Stimulated activated CD8-positive, alpha-beta memory T cell treated with anti-CD3 and anti-CD28 coated beads, Interleukin-15, amount 100 ng/mL, for 48 hours (primary cell): ENCODE results near the gene CCDC134.

Source experiments
- DNase-seq, 2 donors: peaks; one replicate each; pipeline ENCODE4 v3.0.0-alpha.2; 2020; ENCODE audit warnings: low read depth in 2 of 2

CCDC134 gene

DNA sequence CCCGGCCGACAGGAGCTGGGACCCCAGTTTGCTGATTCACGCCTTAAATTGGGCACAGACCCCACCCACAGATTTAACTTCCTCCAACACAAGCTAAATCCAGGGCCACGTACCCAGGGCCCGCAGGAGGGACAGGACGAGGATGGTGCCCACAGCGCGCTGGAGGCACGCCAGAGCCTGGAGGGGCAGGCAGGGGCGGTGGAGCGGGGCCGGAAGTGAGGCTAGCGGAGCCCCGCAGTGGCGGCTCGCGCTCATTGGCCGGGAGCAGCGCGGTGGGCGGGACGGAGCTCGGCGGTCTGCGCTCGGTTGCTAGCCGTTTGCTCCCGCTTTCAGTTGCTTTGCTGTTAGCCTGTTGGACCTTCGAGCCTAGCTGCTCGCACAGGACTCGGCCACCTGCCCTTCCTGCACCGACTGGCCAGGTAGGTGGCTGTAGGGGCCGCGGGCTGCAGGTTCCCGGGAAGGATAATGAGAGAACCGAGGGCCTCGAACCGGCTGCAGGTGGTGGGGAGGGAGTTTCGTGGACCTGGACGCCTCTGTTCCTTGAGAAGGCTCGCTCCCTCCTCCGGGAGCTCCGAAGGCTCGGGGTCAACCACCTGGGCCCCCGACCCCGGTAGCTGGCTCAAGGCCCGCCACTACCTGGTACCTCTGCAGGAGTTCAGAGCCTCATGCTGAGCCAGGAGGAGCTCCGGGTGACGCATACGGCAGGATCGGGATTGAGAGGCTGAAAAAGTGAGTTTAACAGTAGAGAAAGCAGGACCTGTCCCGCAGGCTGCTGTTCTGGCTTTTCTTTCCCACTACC lies at the start of gene CCDC134:
Gene CCDC134 (plus strand): TSS at position 332 of the 799 bp plus-strand sequence. CDS start 8,212 bp downstream, outside the sequence.
- DNase-seq = peak; percentile 90 to 91

DNA sequence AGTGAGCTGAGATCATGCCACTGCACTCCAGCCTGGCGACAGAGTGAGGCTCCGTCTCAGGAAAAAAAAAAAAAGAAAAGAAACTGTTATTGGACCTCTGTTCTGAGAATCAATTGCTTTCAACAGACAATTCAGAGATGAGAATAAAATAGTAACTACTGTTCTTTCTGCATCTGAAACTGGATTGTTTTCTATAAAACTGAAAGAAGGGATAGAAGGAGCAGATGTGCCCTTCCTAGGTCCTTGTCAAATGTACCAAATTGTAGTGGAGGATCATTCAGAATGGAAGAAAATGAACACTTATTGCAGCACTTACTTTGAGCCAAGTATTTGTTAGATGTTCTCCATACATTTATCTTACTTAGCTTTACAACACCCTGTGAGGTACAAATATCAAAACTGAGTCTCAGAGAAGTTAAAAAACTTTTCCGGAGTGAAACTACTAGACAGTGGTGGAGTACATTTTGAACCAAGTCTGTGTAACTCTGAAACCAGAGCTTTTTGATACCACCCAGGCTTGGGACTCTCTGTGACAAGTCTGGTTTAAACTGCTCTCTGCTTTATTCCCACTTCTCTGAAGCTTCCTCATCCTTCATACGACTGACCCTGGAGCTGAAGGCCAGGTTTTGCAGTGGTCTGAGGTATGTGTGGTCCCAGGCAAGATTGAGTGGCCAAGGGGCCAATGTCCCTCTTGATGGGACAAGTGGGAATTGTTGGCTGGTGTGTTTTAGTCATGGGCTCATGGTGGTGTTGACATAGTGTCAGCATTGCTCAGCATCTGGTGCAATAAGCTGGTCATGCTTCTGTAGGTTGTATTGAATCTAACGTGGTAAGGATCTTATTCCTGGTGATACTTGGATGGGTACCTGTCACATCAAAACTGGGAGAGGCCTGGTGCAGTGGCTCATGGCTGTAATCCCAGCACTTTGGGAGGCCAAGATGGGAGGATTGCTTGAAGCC lies 48.2 kb upstream of the CCDC134 start:
- DNase-seq = no peak

DNA sequence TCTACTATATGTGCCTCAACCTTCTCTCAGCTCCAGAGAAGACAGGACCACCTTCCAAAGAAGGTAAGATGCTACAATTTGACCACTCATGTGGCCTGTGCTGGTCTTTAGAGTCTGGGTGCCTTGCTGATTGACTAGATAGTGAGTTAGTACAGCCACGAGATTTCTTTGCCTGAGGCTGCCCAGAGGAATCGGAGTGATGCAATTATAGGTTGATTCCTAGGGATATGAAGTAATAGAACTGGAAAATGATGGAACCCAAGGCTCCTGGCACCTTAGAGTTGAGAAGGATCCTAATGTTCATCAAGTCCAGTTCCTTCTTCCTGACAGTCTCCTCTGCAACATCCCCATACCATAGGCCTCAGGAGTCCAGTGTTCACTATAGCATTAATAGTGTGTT lies 46.5 kb upstream of the CCDC134 start:
- DNase-seq = no peak

DNA sequence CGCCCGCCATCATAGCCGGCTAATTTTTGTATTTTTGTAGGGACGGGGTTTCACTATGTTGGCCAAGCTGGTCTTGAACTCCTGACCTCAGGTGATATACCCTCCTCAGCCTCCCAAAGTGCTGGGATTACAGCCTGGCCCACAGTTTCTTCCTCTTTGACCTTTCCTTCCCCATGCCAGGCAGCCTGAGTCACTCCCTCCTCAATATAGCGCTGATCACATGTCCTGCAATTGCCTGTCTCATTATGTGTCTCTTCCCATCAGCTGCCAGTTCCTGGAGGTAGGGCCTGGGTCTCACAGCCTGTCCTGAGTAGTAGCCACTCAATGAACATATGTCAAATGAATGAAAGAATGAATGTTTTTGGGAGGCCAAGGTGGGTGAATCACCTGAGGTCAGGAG lies 43.0 kb upstream of the CCDC134 start:
- no peak for DNase-seq

DNA sequence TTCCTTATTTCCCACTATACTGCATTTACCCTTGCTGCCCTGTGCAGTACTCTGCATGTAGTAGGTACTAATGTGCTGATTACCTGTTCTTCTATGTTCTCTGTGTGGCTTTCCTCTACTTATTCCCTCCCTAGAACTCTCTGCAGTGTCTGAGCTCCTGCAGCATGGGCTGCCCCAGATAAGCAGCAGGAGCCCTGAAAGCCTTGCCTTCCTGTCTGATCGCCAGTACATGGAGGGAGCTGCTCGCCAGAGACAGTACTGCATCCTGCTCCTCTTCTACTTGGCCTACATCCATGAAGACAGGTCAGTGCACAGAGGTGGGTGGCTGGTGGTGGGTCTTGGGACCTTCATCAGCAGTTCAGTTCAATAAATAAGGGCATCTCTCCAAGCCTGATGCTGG lies 42.2 kb upstream of the CCDC134 start:
- DNase-seq = no peak

DNA sequence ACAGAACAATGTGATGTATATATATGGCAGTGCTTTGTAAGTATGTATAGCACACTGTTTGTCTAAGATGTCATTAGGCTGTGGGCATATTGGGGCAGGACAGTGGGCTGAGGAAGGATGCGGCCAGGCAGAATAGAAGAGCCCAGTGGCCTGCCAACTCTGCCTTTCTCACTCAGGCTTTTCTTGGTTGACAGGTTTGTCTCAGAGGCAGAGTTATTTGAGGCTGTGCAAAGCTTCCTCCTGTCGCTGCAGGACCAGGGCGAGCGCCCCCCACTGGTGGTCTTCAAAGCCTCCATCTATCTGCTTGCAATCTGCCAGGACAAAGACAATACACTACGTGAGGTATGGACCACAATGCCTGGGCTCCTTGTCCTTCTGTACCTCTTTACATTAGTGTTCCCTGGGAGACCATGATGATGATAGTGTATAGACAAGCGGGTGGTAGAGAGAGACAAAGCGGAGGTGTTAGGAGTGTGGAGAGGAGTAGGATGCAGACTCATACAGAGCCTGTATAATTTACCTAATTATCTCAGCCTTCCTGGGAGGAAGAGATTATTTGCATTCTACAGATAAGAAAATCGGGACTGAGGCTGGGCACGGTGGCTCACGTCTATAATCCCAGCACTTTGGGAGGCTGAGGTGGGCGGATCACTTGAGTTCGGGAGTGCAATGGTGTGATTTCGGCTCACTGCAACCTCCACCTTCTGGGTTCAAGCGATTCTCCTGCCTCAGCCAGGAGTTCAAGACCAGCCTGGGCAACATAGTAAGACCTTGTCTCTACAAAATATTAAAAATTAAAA lies 37.3 kb upstream of the CCDC134 start:
- no peak for DNase-seq

DNA sequence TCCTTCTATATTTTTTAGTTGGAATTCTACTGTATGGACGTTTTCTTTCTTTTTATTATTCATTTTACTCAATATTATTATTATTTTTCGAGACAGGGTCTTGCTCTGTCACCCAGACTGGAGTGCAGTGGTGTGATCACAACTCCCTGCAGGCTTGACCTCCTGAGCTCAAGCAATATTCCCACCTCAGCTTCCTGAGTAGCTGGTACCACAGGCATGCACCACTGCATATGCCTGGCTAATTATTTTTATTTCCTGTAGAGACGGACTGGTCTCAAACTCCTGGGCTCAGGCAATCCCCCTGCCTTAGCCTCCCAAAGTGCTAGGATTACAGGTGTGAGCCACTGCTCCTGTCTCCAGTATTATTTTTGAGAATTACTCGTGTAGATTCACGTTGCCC lies 34.0 kb upstream of the CCDC134 start:
- no peak for DNase-seq

DNA sequence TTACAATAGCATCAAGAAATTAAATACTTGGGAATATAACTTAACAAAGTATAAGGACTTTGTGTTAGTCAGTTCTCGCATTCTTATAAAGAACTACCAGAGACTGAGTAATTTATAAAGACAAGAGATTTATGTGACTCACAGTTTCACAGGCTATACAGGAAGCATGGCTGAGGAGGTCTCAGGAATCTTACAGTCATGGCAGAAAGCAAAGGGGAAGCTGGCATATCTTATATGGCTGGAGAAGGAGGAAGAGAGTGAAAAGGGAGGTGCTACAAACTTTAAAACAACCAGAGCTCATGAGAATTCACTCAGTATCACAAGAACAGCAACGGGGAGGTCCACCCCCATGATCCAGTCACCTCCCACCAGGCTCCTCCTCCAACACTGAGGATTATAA lies 32.0 kb upstream of the CCDC134 start:
- DNase-seq = no peak

DNA sequence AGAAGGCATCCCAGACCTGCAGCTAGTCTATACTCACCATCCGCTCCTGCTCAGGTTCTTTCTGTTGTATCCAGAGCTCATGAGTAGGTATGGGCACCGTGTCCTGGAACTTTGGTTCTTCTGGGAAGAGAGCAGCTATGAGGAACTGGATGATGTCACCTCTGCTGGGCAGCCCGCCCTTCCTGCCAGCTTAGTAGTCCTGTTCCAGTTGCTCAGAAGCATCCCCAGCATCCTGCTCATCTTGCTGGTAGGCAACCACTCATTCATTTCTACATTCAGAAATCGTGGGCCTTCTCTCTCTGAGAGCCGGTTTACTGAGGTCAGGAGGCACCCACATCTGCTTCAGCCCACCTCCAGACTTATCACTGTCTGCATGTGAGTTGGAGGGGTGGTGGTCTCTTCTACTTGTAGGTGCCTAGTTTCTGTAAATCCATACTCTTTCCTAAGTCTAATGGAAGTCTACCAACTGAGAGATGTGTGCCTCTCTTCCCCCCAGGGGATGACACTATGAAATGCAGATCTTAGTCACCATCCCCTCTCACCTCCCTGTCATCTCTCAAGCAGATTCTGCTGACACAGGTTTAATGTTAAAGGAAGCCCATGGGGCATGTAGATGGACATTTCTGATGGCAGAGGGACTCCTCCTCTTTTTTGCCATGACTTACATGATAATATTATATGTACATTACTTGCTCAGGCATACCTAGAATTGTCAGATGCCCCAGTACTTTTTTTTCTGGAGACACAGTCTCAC lies 29.6 kb upstream of the CCDC134 start:
- no peak for DNase-seq

DNA sequence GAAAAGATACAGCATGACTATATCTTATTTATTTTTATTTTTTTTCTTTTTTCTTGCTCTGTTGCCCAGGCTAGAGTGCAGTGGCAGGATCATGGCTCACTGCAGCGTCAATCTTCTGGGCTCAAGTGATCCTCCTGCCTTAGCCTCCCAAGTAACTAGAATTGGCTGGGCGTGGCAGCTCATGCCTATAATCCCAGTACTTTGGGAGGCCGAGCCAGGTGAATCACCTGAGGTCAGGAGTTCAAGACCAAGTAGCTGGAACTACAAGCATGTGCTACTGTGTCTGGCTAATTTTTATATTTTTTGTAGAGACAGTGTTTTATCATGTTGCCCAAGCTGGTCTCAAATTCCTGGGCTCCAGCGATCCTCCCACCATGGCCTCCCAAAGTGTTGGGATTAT lies 28.3 kb upstream of the CCDC134 start:
- no peak for DNase-seq

DNA sequence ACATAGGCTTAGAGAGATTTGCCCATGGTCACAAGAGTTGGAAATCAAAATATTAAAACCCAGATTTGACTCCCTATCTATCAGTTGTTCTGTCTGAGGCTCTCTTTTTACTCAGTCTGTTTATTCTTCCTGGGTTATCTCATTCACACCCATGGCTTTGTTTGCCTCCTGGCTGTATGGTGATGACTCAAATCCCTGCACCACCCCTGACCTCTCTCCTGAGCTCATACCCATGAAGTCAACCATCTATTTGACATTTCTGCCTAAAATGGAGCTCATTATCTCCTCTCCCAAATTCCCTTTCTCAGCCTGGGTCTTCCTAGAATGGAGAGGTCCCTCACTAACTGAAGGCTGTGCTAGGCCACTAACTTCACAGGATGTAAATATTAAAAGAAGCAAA lies 27.8 kb upstream of the CCDC134 start:
- DNase-seq = no peak

DNA sequence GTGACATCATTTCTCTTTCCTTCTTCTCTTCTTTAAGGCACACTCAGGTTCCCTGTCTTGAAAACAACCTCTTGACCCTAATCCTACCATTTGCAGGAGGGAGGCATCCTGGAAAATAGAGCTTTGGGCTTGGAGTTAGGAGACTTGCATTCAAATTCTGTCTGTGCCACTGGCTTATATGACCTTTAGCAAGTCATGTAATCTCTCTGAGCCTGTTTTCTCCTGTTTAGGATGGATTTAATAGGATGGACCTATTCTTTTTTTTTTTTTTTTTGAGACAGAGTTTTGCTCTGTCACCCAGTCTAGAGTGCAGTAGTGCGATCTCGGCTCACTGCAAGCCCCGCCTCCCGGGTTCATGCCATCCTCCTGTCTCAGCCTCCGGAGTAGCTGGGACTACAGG lies 25.1 kb upstream of the CCDC134 start:
- DNase-seq = no peak

DNA sequence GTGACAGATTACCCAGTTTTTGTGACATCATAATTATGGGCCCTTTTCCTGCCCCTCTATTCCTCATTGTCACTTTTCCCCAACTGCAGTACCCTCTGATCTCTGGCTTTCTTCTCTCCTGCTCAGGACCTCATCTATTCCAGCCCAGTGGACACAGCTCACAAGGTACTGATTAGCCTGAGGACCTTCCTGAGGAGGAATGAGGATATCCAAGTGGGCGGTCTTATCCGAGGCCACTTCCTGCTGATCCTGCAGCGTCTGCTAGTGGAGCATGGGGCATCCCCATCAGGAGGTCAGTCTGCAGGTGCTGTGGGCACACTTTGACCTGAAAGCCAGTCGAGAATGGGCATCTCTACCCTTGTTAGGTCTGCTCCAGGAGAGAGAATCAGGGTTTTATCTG lies 24.5 kb upstream of the CCDC134 start:
- DNase-seq = no peak

DNA sequence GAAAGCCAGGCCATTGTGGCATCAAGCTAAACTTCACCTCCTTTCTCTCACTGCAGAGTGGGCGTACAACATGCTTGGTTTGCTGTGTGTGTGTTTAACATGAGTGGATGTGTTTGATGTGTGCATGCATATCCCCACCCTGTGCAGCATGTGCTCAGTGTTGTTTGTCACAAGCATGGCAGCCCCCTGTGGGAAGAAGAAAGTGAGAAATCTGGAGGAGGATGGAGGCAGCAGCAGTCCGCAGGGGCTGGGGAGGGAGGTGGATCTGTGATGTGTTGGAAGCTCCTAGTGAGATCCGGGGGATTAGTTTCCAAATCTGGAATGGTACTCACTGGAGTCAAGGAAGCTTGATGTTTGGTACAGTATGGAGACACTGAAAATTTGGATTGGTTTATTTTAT lies 24.1 kb upstream of the CCDC134 start:
- DNase-seq = no peak

DNA sequence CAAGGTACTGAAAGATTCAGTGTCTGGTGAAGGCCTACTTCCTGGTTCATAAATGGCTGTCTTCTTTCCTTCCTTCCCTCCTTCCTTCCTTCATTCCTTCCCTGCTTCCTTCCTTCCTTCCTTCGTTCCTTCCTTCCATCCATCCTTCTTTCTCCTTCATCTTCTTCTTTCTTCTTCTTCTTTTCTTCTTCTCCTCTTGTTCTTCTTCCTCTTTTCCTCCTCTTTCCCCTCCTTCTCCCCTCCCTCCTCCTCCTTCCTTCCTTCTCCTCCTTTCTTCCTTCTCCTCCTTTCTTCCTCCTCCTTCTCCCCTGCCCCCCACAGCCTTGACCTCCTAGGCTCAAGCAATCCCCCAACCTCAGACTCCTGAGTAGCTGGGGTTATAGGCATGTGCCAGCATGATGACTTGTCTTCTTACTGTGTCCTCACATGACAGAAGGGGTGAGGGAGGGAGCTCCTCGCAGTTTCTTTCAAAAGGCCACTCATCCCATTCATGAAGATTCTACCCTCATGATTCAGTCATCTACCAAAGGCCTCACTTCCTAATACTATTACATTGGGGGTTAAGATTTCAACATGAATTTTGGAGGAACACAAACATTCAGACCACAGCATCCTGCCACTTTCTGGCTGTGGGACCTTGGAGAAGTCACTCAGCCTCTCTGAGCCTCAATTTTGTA lies 22.6 kb upstream of the CCDC134 start:
- no peak for DNase-seq

DNA sequence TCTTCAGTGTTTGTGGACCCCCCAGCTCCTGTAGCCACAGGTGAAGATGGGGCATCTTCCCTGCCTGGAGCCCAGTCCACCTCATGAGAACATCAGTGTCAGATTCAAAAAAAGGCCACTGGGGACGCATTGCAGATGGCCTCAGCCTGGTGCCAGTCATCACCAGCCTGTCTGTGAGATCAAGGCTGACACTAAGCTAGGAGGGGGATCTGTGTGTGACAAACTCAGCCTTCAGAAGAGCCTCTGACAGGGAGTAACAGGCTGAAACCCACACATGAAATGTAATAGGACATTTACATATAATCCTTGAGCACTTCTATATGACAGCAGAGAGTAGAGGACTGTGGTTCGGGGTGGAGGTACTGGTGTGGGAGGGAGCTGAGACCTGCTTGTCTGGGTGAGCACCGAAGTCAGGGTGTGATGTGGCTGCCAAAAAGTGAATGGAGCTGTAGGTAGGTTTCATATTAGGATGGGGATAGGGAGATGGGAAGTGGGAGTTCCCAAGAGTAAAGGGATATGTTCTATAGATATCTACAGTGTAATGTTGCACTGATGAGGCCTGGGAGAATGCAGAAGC lies 20.5 kb upstream of the CCDC134 start:
- DNase-seq = no peak

DNA sequence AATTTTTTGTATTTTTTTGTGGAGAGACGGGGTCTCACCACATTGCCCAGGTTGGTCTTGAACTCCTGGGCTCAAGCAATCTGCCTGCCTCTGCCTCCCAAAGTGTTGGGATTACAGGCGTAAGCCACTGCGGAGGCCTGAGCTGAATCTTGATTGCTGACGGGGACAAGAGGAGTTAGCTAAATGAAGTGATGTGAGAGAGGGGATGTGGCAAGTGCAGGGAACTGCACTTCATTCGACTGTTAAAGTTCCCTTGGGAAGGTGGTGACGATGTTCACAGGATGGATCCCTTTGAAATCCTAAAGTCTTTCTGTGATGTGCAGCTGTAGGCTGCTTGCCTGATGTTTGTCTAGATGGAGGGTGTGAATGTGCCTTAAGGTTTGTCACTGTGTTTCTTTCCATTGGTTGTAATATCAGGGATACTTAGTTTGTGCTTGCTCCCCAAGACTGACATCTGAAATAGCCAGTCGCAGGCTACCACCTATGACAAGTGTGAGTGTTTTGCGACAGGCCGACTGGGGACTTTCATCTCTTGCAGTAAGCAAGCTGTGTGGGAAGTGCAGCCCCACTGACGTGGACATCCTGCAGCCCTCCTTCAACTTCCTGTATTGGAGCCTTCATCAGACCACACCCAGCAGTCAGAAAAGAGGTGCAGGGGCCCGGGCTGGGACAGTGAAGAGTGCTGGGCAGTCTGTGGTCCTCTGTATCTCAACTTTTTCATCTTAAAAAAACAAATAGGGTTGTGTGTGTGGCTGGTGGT lies 19.6 kb upstream of the CCDC134 start:
- DNase-seq = peak; percentile 84

DNA sequence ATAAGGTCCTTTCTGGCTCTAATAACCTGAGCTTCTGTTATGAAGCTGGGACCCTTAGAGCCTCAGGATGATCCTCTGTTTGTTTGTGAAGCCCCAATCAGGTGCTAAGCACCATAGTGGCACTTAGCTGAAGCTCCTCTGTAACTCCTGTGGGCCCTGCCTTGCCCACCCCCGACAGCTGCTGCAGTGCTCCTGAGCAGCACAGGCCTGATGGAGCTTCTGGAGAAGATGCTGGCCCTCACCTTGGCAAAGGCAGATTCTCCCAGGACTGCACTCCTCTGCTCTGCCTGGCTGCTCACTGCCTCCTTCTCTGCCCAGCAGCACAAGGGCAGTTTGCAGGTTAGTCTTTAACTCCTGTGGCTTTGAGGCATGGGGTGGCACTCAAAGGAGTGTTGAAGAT lies 19.0 kb upstream of the CCDC134 start:
- DNase-seq = no peak

DNA sequence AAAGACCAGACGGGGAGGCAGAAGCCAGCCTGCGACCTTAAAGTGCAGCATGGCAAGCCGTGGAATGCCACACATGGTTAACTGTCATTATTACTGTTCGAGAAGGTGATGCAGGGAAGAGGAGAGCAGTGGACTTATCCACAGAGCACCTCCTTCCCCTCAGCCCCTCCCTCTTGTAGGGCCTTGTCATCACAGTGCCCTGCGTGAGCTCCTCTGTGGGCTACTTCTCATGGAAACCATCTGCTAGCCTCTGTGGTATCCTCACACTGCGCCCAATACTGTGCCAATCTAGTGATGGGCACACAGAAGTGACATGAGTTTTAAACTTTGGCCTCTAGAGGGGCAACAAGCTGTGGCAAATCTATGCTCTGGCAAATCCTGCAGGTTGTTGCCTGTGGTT lies 18.2 kb upstream of the CCDC134 start:
- DNase-seq = no peak

DNA sequence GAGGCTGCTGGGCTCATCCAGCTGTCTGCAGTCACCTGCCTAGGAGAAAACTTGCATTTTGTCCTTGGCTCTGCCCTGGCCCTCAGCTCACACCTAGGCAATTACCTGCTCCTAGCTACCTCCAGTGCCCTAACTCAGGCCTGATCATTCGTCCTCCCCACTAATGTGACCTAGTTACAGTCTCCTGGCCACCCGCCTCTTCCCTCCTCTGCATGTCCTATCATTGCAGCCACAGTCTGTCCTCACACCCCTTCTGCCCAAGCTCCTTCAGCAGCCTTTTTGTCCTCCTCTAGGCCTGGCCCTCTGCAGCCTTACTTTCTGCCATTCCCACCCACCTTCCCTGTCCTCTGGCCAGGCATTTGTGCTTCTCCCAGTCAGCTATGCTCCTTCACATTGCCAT lies 17.7 kb upstream of the CCDC134 start:
- no peak for DNase-seq
